HEK293 (cell line): ENCODE data around the gene L3MBTL4.

Experiments
- BCL6B ChIP-seq: fragments of 450-650 bp; formaldehyde crosslinking; IDR thresholded peaks from 2 replicates; pipeline ENCODE4 v1.5.1; 2017; ENCODE audit warnings: missing biosample characterization, missing genetic modification characterization
- HOXC10 ChIP-seq: sonication (generic); formaldehyde crosslinking; IDR thresholded peaks from 2 replicates; pipeline ENCODE4 v1.8.1; 2023; ENCODE audit warnings: mild to moderate bottlenecking, missing genetic modification reagents
- IKZF3 ChIP-seq: fragments of 450-650 bp; IDR thresholded peaks from 2 replicates; pipeline ENCODE4 v1.5.0; 2018; ENCODE audit warnings: missing biosample characterization, mild to moderate bottlenecking, missing genetic modification characterization, moderate library complexity
- KLF1 ChIP-seq: fragments of 450-650 bp; formaldehyde crosslinking; IDR thresholded peaks from 2 replicates; pipeline ENCODE4 v1.5.1; 2016; ENCODE audit warnings: missing biosample characterization, missing genetic modification characterization
- MYNN ChIP-seq: fragments of 450-650 bp; formaldehyde crosslinking; IDR thresholded peaks from 2 replicates; pipeline ENCODE4 v1.5.1; 2016; ENCODE audit warnings: missing biosample characterization, missing genetic modification characterization, borderline replicate concordance
- MZF1 ChIP-seq: fragments of 450-650 bp; formaldehyde crosslinking; IDR thresholded peaks from 2 replicates; pipeline ENCODE4 v1.5.1; 2017; ENCODE audit warnings: missing biosample characterization, missing genetic modification characterization, borderline replicate concordance
- OSR2 ChIP-seq: fragments of 450-650 bp; formaldehyde crosslinking; IDR thresholded peaks from 2 replicates; pipeline ENCODE4 v1.5.1; 2016; ENCODE audit warnings: missing biosample characterization, missing genetic modification characterization
- PATZ1 ChIP-seq: fragments of 450-650 bp; formaldehyde crosslinking; IDR thresholded peaks from 2 replicates; pipeline ENCODE4 v1.5.1; 2016; ENCODE audit warnings: missing biosample characterization, missing genetic modification characterization
- RBAK ChIP-seq: fragments of 450-650 bp; formaldehyde crosslinking; IDR thresholded peaks from 2 replicates; pipeline ENCODE4 v1.5.1; 2016; ENCODE audit warnings: missing biosample characterization, missing genetic modification characterization
- ZBTB11 ChIP-seq: fragments of 450-650 bp; formaldehyde crosslinking; conservative IDR thresholded peaks from 2 replicates; pipeline ENCODE4 v1.5.1; 2016; ENCODE audit warnings: low read depth, missing biosample characterization, missing genetic modification characterization
- ZBTB48 ChIP-seq: fragments of 450-650 bp; formaldehyde crosslinking; IDR thresholded peaks from 2 replicates; pipeline ENCODE4 v1.5.1; 2016; ENCODE audit warnings: missing biosample characterization, missing genetic modification characterization
- ZBTB8A ChIP-seq: fragments of 450-650 bp; formaldehyde crosslinking; IDR thresholded peaks from 2 replicates; pipeline ENCODE4 v1.5.1; 2016; ENCODE audit warnings: missing biosample characterization, missing genetic modification characterization
- ZFP69B ChIP-seq: fragments of 450-650 bp; formaldehyde crosslinking; IDR thresholded peaks from 2 replicates; pipeline ENCODE4 v1.5.1; 2016; ENCODE audit warnings: missing biosample characterization, missing genetic modification characterization
- ZNF10 ChIP-seq: fragments of 450-650 bp; formaldehyde crosslinking; IDR thresholded peaks from 2 replicates; pipeline ENCODE4 v1.5.1; 2017; ENCODE audit warnings: missing biosample characterization, missing genetic modification characterization
- ZNF132 ChIP-seq: fragments of 450-650 bp; formaldehyde crosslinking; IDR thresholded peaks from 2 replicates; pipeline ENCODE4 v1.5.1; 2017; ENCODE audit warnings: missing biosample characterization, missing genetic modification characterization, borderline replicate concordance
- ZNF140 ChIP-seq: fragments of 450-650 bp; formaldehyde crosslinking; IDR thresholded peaks from 2 replicates; pipeline ENCODE4 v1.5.1; 2016; ENCODE audit warnings: missing biosample characterization, missing genetic modification characterization
- ZNF157 ChIP-seq: fragments of 450-650 bp; formaldehyde crosslinking; IDR thresholded peaks from 2 replicates; pipeline ENCODE4 v1.5.1; 2016; ENCODE audit warnings: missing biosample characterization, missing genetic modification characterization
- ZNF2 ChIP-seq: fragments of 450-650 bp; formaldehyde crosslinking; IDR thresholded peaks from 2 replicates; pipeline ENCODE4 v1.5.1; 2016; ENCODE audit warnings: missing biosample characterization, missing genetic modification characterization
- ZNF23 ChIP-seq: fragments of 450-650 bp; formaldehyde crosslinking; IDR thresholded peaks from 2 replicates; pipeline ENCODE4 v1.5.1; 2016; ENCODE audit warnings: missing biosample characterization, missing genetic modification characterization, borderline replicate concordance
- ZNF398 ChIP-seq: fragments of 450-650 bp; formaldehyde crosslinking; IDR thresholded peaks from 2 replicates; pipeline ENCODE4 v1.5.1; 2017; ENCODE audit warnings: missing biosample characterization, missing genetic modification characterization
- ZNF510 ChIP-seq: fragments of 450-650 bp; formaldehyde crosslinking; IDR thresholded peaks from 2 replicates; pipeline ENCODE4 v1.5.1; 2018; ENCODE audit warnings: mild to moderate bottlenecking, missing genetic modification characterization, missing biosample characterization; ENCODE audit not compliant: insufficient replicate concordance
- ZNF530 ChIP-seq: fragments of 450-650 bp; formaldehyde crosslinking; IDR thresholded peaks from 2 replicates; pipeline ENCODE4 v1.5.1; 2016; ENCODE audit warnings: low read depth, missing biosample characterization, missing genetic modification characterization
- ZNF571 ChIP-seq: fragments of 450-650 bp; formaldehyde crosslinking; IDR thresholded peaks from 2 replicates; pipeline ENCODE4 v1.5.0; 2017; ENCODE audit warnings: missing biosample characterization, missing genetic modification characterization
- ZNF621 ChIP-seq: fragments of 450-650 bp; formaldehyde crosslinking; IDR thresholded peaks from 2 replicates; pipeline ENCODE4 v1.5.1; 2017; ENCODE audit warnings: missing biosample characterization, missing genetic modification characterization
- ZNF658 ChIP-seq: fragments of 450-650 bp; formaldehyde crosslinking; IDR thresholded peaks from 2 replicates; pipeline ENCODE4; 2016; ENCODE audit warnings: missing biosample characterization, missing genetic modification characterization
- ZNF692 ChIP-seq: fragments of 450-650 bp; formaldehyde crosslinking; IDR thresholded peaks from 2 replicates; pipeline ENCODE4 v1.5.1; 2016; ENCODE audit warnings: missing biosample characterization, missing genetic modification characterization
- ZSCAN23 ChIP-seq: fragments of 450-650 bp; formaldehyde crosslinking; IDR thresholded peaks from 2 replicates; pipeline ENCODE4 v1.5.1; 2016; ENCODE audit warnings: missing biosample characterization, missing genetic modification characterization
- ZSCAN5A ChIP-seq: fragments of 450-650 bp; formaldehyde crosslinking; IDR thresholded peaks from 2 replicates; pipeline ENCODE4 v1.5.1; 2016; ENCODE audit warnings: missing biosample characterization, missing genetic modification characterization
- TF ChIP-seq, protein P1 (sequence below): fragments of 450-650 bp; formaldehyde crosslinking; IDR thresholded peaks from 2 replicates; pipeline ENCODE4 v1.5.1; 2016; ENCODE audit warnings: missing biosample characterization, missing genetic modification characterization

The L3MBTL4 gene

GRCh38 chr18:6352275-6352674 is 62.4 kb downstream of the L3MBTL4 start (continued):
- TF ChIP-seq IKZF3 (tag by site-specific recombination): 0 out of 2 replicates have a peak, but pooled peaks have one; percentile 59
- no peak for TF ChIP-seq ZNF157 (tag by site-specific recombination)
- TF ChIP-seq, protein P1, sequence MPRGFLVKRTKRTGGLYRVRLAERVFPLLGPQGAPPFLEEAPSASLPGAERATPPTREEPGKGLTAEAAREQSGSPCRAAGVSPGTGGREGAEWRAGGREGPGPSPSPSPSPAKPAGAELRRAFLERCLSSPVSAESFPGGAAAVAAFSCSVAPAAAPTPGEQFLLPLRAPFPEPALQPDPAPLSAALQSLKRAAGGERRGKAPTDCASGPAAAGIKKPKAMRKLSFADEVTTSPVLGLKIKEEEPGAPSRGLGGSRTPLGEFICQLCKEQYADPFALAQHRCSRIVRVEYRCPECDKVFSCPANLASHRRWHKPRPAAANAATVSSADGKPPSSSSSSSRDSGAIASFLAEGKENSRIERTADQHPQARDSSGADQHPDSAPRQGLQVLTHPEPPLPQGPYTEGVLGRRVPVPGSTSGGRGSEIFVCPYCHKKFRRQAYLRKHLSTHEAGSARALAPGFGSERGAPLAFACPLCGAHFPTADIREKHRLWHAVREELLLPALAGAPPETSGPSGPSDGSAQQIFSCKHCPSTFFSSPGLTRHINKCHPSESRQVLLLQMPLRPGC (tag by site-specific recombination): no peak
- TF ChIP-seq ZBTB48: no peak
- TF ChIP-seq ZBTB11: no peak
- TF ChIP-seq OSR2 (tag by site-specific recombination): peak; percentile 90
- no peak for TF ChIP-seq ZNF398
- TF ChIP-seq MZF1 (tag by site-specific recombination): no peak
- no peak for TF ChIP-seq KLF1 (tag by site-specific recombination)
- no peak for TF ChIP-seq ZNF140 (tag by site-specific recombination)
- TF ChIP-seq ZBTB8A (tag by site-specific recombination): no peak
- TF ChIP-seq PATZ1 (tag by site-specific recombination): no peak
- TF ChIP-seq MYNN: no peak
- no peak for TF ChIP-seq ZSCAN23 (tag by site-specific recombination)
- TF ChIP-seq ZNF510 (tag by site-specific recombination): peak; percentile 63
- no peak for TF ChIP-seq ZNF132
- TF ChIP-seq ZNF2: no peak
- TF ChIP-seq BCL6B (tag by site-specific recombination): peak; percentile 56
- TF ChIP-seq ZNF530: no peak
- TF ChIP-seq ZNF571 (tag by site-specific recombination): no peak
- TF ChIP-seq ZFP69B: no peak
- TF ChIP-seq ZNF10 (tag by site-specific recombination): no peak
- TF ChIP-seq ZNF23 (tag by site-specific recombination): no peak
- TF ChIP-seq ZNF621 (tag by site-specific recombination): no peak
- no peak for TF ChIP-seq RBAK
- no peak for TF ChIP-seq ZNF692 (tag by site-specific recombination)
- TF ChIP-seq ZSCAN5A (tag by site-specific recombination): no peak
- no peak for TF ChIP-seq HOXC10 (CRISPR knock-in tag)
- TF ChIP-seq ZNF658 (tag by site-specific recombination): no peak
